HS-5 (cell line): ENCODE results near the gene FGFRL1.

Experiments
- DNase-seq: peaks from one replicate; pipeline ENCODE4 v3.0.0-alpha.2; 2012; ENCODE audit warnings: low read depth

Gene FGFRL1

DNA sequence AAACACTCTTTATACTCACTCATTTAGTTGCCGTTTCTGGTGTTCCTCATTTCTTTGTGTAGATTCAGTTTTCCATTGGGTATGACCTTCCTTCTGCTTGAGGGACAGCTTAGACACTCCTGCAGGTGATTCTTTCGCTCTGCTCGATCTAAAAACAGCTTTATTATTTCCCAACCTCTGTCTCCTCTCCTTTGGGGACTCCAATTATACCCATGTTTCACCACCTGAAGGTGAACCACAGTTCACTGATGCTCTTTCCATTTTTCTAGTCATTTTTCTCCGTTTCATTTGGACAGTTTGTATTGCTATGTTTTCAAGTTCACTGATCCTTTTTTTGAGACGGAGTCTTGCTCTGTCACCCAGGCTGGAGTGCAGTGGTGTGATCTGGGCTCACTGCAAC lies 4.6 kb upstream of the FGFRL1 start:
- DNase-seq = no peak

DNA sequence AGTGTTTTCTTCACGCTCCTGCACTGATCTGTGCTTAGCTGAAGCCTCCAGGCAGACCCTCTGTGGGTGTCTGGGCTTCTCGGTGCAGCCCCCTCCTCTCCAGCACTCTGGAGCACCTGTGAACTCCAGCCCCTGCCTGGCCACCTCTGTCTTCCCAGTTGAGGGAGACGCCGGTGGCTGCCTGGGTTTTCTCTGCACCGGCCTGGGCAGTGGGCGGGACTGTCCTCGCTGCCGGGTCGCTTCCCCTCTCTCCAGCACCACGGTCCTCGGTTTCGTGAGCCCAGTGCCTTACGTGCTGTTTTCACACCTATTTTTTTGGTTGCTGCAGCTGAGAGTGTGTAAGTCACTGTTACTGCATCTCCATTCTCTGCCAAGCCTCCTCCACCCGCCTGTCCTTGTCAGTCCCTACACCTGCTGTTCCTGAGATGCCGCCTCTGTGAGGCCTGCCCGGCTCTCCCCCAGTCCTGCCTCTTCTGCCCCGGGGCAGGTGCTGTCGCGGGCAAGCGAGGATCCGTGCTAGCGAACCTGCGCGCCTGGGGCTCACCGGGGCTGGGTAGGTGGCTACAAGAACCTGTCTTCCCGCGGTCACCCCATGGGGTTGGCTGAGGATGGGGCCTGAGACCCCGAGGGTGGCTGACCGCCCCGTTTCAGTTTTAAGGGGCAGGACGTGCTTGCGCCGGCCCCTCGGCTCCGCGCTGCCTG lies 2.4 kb upstream of the FGFRL1 start:
- DNase-seq = no peak

DNA sequence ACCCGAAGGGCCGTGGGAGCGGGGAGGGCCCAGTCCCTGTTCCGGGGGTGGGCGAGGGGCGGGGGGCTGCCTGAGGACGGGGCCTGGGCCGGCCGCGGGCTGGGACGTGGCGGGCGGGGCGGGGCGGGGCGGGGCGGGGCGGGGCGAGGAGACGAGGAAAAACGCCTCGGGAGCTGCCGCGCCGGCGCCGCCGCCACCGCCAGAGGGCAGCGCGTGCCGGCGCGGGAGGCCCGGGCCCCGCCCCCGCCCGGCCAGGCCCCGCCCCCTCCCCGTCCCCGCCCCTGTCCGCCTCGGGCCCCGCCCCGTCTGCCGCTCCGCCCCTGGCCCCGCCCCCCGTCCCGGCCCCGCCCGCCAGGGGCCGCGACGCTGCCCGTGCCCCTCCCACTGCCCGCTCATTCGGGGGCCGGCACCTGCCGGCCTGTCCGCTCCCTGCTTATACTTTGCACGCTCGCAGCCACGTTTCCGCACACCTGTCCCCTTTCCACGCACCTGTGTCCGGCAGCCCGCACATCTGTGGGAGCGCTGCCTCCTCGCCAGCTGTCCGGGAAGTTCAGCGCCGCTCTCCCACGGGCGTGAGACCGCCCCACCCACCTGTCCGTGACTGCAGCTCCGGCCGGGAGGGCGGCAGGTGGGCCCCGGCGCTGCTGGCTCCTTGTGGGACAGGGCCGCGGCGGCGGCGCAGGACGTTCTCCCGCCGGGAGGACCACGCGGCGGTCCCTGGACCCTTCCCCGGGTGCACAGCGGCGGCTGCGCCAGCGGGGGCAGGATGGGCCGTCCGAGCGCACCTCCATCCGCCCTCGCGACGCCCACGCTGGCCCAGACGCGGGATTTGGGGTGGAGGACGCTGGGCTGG lies 1.7 kb upstream of the FGFRL1 start:
- no peak for DNase-seq

DNA sequence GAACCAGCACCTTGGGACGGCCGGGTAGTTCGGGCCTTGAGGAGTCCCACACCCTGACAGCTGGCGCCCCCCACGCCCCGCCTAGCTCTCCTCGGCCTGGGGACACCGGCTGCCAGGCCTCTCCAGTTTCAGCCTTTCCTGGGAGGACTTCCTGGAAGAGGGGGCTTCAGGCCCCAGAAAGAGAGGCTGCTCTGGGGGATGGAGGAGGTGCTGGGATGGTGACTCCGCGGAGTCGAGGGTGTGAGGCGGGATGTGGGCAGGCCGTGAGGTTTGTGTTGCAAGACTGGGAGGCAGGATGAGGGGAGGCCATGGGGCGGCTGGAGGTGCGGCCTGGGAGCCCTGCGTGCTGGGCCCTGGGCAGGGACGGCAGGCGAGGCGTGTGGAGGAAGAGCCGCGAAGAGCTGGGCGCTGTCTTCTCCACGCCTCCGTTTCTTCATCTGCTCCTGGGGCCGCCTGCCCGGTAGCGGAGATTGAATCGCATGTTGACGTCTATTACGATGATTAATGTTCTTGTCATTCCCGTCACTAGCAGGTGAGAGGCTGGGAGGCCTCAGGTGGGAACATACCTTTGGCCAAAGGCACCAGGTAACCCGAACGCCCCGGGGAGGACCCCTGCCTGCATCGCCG lies 918 bp upstream of the FGFRL1 start:
- no peak for DNase-seq

- no peak for DNase-seq
Measured at GRCh38 chr4:1011666-1012033, 224 bp downstream of the FGFRL1 start.

DNA sequence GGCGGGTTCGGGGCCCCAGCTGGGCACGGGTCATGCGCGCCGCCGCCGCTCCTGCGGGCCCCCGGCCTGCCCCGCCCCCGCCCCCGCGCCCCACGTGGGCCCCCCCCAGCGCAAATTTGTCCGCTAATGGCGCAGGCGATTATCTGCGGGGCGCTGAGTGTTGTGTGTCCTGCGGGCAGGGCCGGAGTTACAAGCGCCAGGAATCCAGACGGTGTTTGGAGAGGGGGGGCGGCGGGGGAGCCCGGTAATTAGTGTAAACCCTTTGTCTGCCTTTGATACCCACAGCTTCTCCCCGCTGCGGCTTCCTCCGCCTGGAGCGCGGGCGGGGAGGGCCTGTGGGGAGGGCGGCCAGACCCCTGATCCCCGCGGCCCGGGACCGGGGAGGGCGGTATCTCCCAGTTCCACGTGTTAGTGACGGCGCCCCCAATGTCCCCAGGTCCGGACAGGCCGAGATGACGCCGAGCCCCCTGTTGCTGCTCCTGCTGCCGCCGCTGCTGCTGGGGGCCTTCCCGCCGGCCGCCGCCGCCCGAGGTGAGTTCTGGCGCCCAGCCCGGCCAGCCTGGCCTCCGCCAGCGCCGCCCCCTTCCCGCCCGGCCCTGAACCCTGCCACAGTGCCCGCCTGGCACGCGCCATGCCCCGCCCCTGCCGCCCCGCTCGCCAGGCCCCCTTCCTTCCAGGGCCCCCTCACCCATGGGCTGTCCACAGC lies 761 bp downstream of the FGFRL1 start:
- no peak for DNase-seq

GRCh38 chr4:1013225-1014073 lies 2.0 kb downstream of the FGFRL1 start:
- no peak for DNase-seq

GRCh38 chr4:1014291-1015167 lies 3.1 kb downstream of the FGFRL1 start:
- DNase-seq = no peak

GRCh38 chr4:1015179-1015578 lies 3.8 kb downstream of the FGFRL1 start:
- no peak for DNase-seq

GRCh38 chr4:1015746-1016145 lies 4.3 kb downstream of the FGFRL1 start:
- no peak for DNase-seq

DNA sequence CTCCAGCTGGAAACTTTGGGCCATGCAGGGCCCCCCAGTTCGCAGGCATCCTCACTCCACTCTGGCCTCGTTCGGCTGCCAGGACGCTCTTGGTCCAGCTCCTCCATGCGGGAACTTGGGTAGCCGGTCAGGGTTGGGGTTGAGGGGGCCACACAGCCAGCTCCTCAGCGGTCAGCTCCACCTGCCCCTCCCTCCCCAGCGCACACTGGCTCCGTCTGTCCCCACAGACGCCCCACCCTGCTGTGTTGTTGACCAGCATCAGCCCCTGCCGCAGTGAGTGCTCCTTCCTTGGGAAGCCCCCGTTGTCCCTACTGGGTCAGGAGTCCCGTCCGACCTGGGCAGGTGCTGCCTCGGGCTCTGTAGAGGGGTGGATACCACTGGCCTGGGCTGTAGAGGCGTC lies 5.8 kb downstream of the FGFRL1 start:
- no peak for DNase-seq

DNA sequence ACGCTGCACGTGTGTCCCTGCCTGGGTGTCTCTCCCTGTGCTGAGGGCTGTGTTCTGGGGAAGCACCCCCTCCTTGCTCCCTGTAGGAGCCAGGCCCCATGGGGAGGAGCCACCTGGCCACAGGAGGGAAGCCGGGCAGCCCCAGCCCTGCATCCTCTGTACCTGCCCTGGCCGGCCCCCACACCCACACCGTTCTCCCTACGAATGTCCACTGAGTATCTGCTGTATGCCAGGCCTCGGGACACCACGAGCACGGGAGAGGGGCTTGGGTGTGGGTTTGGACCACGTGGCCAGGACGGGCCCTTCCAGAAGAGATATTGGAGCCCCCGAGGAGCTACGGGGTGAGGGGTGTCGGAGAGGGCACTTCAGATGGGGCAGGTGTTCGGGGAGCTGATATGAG lies 6.3 kb downstream of the FGFRL1 start:
- DNase-seq = no peak

DNA sequence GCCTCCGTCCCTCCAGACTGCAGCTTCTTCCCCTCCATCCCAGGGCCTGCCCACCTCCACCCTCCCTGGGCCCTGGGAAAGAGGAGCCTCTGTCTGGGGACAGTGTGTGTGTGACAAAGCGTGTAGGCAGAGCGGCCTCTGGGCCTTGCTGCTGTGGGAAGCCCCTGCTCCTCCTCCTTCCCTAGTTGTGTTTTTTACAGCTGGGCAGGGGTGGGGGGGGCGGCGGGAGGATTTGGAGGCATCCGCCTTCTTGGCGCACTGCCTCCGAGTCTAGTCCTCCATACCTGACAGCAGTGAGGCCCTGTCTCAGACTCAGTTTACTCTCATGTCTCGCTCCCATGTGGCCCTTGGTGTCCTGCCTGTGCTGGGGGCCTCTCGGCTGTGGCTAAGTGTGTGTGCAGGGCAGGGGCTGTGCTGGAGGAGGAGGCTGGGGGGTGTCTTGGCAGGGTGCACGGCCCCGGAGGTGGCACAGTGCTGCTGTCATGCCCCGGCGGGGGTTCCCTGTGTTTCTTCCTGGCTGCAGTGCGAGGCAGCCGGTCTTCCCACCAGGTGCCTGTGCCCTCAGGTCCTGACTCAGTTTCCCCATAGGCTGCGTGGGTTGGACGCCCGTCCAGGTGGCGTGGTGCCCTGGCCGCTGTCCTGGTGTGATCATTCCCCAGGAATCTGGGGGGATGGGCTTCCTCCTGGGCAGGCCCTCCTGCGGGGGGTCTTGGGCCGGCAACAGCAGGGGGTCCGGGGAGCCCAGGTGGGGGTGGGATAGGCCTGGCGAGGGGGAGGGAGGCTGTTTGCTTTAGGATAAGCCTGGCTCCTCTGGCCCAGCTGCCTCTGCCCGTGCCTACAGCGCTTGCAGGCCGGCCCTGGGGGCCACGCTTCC lies 7.0 kb downstream of the FGFRL1 start:
- no peak for DNase-seq

GRCh38 chr4:1019320-1019719 lies 7.9 kb downstream of the FGFRL1 start:
- DNase-seq = no peak

DNA sequence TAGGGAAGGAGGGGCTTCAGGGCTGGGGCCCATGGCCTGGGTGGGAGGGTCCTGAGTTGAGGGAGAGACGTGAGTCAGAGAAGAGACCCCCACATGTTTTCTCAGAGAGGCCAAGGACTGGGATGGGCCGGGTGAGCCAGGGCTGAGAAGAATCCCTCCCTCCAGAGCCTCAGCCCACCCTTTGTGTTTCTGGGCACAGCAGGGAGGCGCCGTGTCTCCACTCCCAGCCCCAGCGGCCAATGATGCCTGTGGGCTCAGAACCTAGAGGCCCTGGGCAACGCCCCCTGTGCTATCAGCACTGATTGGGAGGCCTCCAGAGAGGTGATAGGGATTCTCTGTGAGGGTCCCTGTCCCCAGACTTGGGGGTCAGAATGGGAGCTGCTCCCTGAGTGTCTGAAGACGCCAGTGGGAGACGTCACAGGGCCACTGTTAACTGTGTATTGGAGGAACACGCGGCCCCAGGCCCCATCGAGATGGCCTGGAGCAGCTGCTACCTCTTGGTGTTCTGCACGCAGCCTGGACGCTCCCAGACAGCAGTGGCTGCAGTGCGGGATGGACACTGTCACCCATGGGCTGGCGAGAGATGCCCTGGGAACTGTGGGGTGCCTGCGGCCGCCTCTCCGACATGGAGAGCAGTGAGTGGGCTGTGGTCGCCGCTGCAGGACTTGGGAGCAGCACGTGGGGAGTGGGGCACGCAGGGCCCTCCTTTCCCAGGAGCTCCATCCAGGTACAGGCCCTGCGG lies 8.5 kb downstream of the FGFRL1 start:
- DNase-seq = no peak

DNA sequence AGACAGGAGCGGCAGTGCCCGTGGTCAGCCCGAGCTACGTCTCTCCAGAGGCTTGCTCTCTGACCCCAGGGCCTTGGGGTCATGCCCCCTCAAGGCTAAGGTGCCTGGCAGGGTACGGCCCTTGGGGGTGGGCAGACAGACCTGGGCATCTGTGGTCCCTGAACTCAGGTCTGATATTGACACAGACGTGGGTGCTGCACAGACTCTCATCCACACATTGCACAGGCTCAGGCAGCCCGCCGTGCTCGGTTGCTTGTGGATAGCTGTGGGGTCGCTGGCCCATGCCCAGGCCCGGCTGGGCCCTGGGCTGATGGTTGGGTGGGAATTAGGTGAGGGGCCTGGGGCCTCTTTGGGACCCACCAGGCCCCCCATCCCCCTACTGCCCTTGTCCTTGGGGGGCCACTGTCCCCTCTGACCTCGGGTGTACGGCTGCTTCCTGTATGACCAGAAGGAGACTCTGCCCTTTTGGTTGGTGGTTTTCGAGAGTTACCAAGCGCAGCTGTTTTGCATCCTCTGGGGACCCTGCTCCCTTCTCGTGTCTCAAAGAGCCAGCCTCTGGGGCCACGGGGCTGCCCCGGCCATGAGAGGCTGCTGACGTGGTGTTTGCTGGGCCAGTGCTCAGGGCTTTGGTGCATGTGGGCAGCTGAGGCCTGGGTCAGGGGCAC lies 10.1 kb downstream of the FGFRL1 start:
- DNase-seq = no peak

DNA sequence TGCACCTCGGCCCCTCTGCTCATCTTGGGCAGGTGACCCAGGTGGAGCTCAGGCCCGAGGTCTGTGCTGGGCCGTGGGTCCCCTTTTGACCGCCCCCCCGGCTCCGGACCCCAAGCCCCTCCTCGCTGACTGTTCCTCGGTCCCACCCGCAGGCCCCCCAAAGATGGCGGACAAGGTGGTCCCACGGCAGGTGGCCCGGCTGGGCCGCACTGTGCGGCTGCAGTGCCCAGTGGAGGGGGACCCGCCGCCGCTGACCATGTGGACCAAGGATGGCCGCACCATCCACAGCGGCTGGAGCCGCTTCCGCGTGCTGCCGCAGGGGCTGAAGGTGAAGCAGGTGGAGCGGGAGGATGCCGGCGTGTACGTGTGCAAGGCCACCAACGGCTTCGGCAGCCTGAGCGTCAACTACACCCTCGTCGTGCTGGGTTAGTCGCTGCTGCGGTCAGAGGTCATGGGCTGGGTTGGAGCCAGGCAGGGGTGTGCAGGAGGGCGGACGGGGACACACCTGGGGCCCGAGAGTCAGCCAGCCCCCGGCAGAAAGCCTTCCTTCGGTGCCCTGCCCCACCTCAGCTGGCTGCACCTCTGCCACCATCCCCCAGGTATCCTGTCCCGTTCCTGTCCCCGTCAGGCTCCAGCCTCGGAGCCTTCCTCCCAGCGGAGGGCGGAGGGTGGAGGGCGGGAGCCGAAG lies 10.8 kb downstream of the FGFRL1 start:
- no peak for DNase-seq

DNA sequence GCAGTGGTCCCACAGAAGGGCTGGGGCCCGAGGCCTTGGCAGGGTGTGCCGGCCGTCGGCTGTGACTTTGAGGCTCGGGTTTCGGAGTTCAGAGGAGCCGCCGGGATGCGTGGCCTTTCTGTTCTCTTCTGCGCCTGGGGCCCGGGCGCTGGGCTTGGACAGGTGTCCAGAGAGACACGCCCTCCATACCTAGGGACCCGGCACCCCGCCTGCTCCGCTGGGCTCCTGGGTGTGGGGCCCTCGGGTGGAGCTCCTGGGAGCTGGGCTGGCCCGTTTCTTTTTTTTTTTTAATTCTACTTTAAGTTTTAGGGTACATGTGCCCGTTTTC lies 11.3 kb downstream of the FGFRL1 start:
- DNase-seq = no peak
